Panc1 (cell line): ENCODE measurements around the gene MCM5. TPM values are rescaled to one million over a fixed set of nuclear protein-coding genes. Genes with fewer than 3 reads are reported as not detected.

Experiments
- ATAC-seq: fragments of 200-7000 bp; cut with Tn5 transposase; 2 replicates; pipeline ENCODE4 v1.9.1; 2020; ENCODE audit warnings: mild to moderate bottlenecking, moderate library complexity
- BruUV-seq: library from RNA; stranded (reverse); fragments of 400-500 nt; replicated peaks from 2 replicates; lab custom pipeline; 2021; lab: Mats Ljungman, UMichigan
- CTCF ChIA-PET: fragments of 300-600 bp; sonication (Branson Sonifier 250); formaldehyde crosslinking; loops from one replicate; lab custom pipeline; 2022; ENCODE audit warnings: antibody characterized with exemption; lab: Charles Lee
- POLR2A ChIA-PET: fragments of 300-600 bp; sonication (Branson Sonifier 250); formaldehyde crosslinking; loops from one replicate; lab custom pipeline; 2022; ENCODE audit warnings: antibody characterized with exemption; lab: Charles Lee
- DNase-seq: peaks from one replicate; pipeline ENCODE4 v3.0.0-alpha.2; 2010; ENCODE audit warnings: low read depth, low spot score
- H3K27ac ChIP-seq: 2 replicates; pipeline ENCODE4 v1.5.1; 2011; ENCODE audit warnings: mild to moderate bottlenecking, low read length, inconsistent platforms
- H3K27me3 ChIP-seq: fragments of 200-500 bp; sonication (Bioruptor generic); 2 replicates; pipeline ENCODE4 v1.6.0; 2014; ENCODE audit warnings: low read length, inconsistent platforms; ENCODE audit not compliant: control insufficient read depth, insufficient read depth
- H3K36me3 ChIP-seq: fragments of 200-500 bp; sonication (Bioruptor generic); 2 replicates; pipeline ENCODE4 v1.5.1; 2014; ENCODE audit warnings: inconsistent platforms, mild to moderate bottlenecking, low read length, moderate library complexity; ENCODE audit not compliant: control insufficient read depth, insufficient read depth
- H3K4me1 ChIP-seq: 2 replicates; pipeline ENCODE4 v1.5.1; 2011; ENCODE audit warnings: inconsistent platforms, mild to moderate bottlenecking, low read length, moderate library complexity; ENCODE audit not compliant: control insufficient read depth, insufficient read depth
- H3K4me3 ChIP-seq, 2 experiments: 2 replicates each; pipeline ENCODE4 v1.5.1; 2011 to 2012; ENCODE audit warnings: low read depth in 2 of 2, low read length in 2 of 2, mild to moderate bottlenecking in 2 of 2, inconsistent platforms in 1 of 2, moderate library complexity in 1 of 2
- H3K9me3 ChIP-seq: fragments of 200-500 bp; sonication (Bioruptor generic); 2 replicates; pipeline ENCODE4 v1.5.1; 2014; ENCODE audit warnings: low read depth, mild to moderate bottlenecking, inconsistent platforms, low read length, moderate library complexity; ENCODE audit not compliant: control insufficient read depth, insufficient read depth
- POLR2AphosphoS5 ChIP-seq: IDR thresholded peaks from 2 replicates; pipeline ENCODE4 v1.6.1; 2012; ENCODE audit warnings: mild to moderate bottlenecking, low read depth, low read length, moderate library complexity
- SIN3A ChIP-seq: IDR thresholded peaks from 2 replicates; pipeline ENCODE4 v1.6.1; 2012; ENCODE audit warnings: low read depth, mild to moderate bottlenecking, low read length, moderate library complexity, borderline replicate concordance; ENCODE audit not compliant: insufficient read depth
- TCF7L2 ChIP-seq: IDR thresholded peaks from 2 replicates; pipeline ENCODE4 v1.6.1; 2011; ENCODE audit warnings: mild to moderate bottlenecking, low read depth, low read length, inconsistent platforms
- in situ Hi-C: cut with HindIII; loops from 2 replicates; pipeline ENCODE4 v1.10.0; 2016; ENCODE audit warnings: low sequenced_read_pairs, low pct_unique_long_range_greater_than_20kb
- intact Hi-C: fragments of 100-400 bp; cut with micrococcal nuclease; formaldehyde crosslinking; loops from one replicate; pipeline ENCODE4 v1.10.0; 2022; ENCODE audit not compliant: unreplicated experiment
- total RNA-seq: library from RNA; stranded (reverse); gene quantifications from one replicate; pipeline ENCODE4 v1.2.1, GENCODE V29; 2021; ENCODE audit not compliant: unreplicated experiment
- TF ChIP-seq, protein P1 (sequence below): fragments of 450-650 bp; IDR thresholded peaks from 2 replicates; pipeline ENCODE4 v1.5.1; 2017; ENCODE audit warnings: mild to moderate bottlenecking
- TF ChIP-seq, protein P2 (sequence below), 2 experiments: IDR thresholded peaks; 2 replicates each; pipeline ENCODE4 v1.6.1; 2011 to 2012; ENCODE audit warnings: low read depth in 2 of 2, control low read depth in 1 of 2, low read length in 1 of 2, mild to moderate bottlenecking in 1 of 2, moderate library complexity in 1 of 2; ENCODE audit not compliant: insufficient read depth in 1 of 2

The MCM5 gene
- total RNA-seq, 1 experiment from 2014 or later = 122 TPM

DNA sequence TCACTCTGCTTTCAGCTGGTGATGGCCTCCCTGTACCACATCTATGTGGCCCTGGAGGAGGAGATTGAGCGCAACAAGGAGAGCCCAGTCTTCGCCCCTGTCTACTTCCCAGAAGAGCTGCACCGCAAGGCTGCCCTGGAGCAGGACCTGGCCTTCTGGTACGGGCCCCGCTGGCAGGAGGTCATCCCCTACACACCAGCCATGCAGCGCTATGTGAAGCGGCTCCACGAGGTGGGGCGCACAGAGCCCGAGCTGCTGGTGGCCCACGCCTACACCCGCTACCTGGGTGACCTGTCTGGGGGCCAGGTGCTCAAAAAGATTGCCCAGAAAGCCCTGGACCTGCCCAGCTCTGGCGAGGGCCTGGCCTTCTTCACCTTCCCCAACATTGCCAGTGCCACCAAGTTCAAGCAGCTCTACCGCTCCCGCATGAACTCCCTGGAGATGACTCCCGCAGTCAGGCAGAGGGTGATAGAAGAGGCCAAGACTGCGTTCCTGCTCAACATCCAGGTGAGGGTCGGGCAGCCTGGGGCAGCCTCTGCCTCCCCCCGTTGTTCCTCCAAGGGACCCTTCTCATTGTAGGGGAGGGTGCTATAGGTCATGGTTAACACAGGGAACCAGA lies 13.2 kb upstream of the MCM5 start:
- Histone ChIP-seq H3K4me3 (no peak overlapping the region), H3K36me3 (peaks cover 2% of the 10 kb centered on the region; the same call in 1 of the 2 replicates), H3K9me3 (no peaks in the 10 kb centered on the region), H3K4me1 (peaks cover 17% of the 10 kb centered on the region), H3K27me3 (no peaks in the 10 kb centered on the region), H3K27ac (0 out of 2 replicates have a peak overlapping the region, but pooled peaks have one; percentile 10)
- in situ Hi-C loops (no loop called here), intact Hi-C loops (no loop called here)
- no TSS peak for BruUV-seq
- CTCF ChIA-PET = no interaction called here
- ATAC-seq = no peak
- no peak for DNase-seq
- TF ChIP-seq POLR2AphosphoS5 (no peak), TCF7L2 (no peak), SIN3A (no peak)
- TF ChIP-seq, protein P1, sequence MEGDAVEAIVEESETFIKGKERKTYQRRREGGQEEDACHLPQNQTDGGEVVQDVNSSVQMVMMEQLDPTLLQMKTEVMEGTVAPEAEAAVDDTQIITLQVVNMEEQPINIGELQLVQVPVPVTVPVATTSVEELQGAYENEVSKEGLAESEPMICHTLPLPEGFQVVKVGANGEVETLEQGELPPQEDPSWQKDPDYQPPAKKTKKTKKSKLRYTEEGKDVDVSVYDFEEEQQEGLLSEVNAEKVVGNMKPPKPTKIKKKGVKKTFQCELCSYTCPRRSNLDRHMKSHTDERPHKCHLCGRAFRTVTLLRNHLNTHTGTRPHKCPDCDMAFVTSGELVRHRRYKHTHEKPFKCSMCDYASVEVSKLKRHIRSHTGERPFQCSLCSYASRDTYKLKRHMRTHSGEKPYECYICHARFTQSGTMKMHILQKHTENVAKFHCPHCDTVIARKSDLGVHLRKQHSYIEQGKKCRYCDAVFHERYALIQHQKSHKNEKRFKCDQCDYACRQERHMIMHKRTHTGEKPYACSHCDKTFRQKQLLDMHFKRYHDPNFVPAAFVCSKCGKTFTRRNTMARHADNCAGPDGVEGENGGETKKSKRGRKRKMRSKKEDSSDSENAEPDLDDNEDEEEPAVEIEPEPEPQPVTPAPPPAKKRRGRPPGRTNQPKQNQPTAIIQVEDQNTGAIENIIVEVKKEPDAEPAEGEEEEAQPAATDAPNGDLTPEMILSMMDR = no peak
- TF ChIP-seq, protein P2, sequence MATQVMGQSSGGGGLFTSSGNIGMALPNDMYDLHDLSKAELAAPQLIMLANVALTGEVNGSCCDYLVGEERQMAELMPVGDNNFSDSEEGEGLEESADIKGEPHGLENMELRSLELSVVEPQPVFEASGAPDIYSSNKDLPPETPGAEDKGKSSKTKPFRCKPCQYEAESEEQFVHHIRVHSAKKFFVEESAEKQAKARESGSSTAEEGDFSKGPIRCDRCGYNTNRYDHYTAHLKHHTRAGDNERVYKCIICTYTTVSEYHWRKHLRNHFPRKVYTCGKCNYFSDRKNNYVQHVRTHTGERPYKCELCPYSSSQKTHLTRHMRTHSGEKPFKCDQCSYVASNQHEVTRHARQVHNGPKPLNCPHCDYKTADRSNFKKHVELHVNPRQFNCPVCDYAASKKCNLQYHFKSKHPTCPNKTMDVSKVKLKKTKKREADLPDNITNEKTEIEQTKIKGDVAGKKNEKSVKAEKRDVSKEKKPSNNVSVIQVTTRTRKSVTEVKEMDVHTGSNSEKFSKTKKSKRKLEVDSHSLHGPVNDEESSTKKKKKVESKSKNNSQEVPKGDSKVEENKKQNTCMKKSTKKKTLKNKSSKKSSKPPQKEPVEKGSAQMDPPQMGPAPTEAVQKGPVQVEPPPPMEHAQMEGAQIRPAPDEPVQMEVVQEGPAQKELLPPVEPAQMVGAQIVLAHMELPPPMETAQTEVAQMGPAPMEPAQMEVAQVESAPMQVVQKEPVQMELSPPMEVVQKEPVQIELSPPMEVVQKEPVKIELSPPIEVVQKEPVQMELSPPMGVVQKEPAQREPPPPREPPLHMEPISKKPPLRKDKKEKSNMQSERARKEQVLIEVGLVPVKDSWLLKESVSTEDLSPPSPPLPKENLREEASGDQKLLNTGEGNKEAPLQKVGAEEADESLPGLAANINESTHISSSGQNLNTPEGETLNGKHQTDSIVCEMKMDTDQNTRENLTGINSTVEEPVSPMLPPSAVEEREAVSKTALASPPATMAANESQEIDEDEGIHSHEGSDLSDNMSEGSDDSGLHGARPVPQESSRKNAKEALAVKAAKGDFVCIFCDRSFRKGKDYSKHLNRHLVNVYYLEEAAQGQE (IDR thresholded peaks at IDR 0.05; ENCODE audit: insufficient read depth in 1 of 2, low read depth in 2 of 2, low read length in 1 of 2) = no peak
- POLR2A ChIA-PET = no interaction called here

DNA sequence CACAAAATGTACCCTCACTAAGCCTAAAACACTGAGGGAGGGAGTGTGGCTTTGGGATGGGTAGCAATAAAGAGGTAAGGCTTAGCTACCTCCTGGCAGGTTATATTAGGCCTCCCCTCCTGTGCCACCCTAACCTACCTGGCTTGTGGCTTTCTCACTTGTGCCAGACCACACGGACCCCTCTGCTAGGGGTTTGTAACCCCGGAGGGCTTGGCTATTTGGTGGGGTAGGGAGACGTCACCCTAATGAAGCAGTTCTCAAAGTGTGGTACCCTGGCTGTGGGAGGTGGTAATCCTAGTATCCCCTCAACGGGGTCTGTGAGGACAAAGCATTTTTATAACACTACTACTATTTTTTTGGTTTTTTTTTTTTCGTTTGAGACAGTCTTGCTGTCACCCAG lies 9.0 kb upstream of the MCM5 start:
- peaks cover 15% of the 10 kb centered on the region for H3K4me1 ChIP-seq
- no peaks in the 10 kb centered on the region for H3K9me3 ChIP-seq
- ATAC-seq (no peak), DNase-seq (no peak)
- ChIA-PET CTCF (no interaction called here), POLR2A (interaction anchor here (0.6 to 0.7 kb wide), 2 partner anchors 13 to 34 kb away, joined by 3 read pairs; no protein-coding TSS in a partner anchor)
- no peaks in the 10 kb centered on the region for H3K27me3 ChIP-seq
- TF ChIP-seq SIN3A (no peak), TCF7L2 (no peak), POLR2AphosphoS5 (no peak)
- TF ChIP-seq, protein P1 = no peak
- TF ChIP-seq, protein P2 (IDR thresholded peaks at IDR 0.05; ENCODE audit: insufficient read depth in 1 of 2, low read depth in 2 of 2, low read length in 1 of 2) = no peak
- intact Hi-C loops (no loop called here), in situ Hi-C loops (no loop called here)
- BruUV-seq = no TSS peak
- H3K4me3 ChIP-seq = no peak overlapping the region
- no peaks in the 10 kb centered on the region; the same call in 1 of the 2 replicates for H3K36me3 ChIP-seq
- no peak overlapping the region for H3K27ac ChIP-seq
